Testis (tissue), 2 donors: Measurements from ENCODE around the gene GABRA5.

Experiments
- POLR2A ChIP-seq: fragments of 450-650 bp; IDR thresholded peaks from one replicate; pipeline ENCODE4 v1.6.1; 2017; ENCODE audit warnings: antibody characterized with exemption, mild to moderate bottlenecking, moderate library complexity
- TF ChIP-seq, protein P1 (sequence below), 3 experiments: fragments of 450-650 bp in 2 of 3; fragments of 200-600 bp in 1 of 3; sonication (generic) in 1 of 3; IDR thresholded peaks; one replicate each; pipeline ENCODE4 v1.5.1; 2016 to 2019; ENCODE audit warnings: antibody characterized with exemption in 3 of 3, mild to moderate bottlenecking in 2 of 3, moderate library complexity in 1 of 3

DNA sequence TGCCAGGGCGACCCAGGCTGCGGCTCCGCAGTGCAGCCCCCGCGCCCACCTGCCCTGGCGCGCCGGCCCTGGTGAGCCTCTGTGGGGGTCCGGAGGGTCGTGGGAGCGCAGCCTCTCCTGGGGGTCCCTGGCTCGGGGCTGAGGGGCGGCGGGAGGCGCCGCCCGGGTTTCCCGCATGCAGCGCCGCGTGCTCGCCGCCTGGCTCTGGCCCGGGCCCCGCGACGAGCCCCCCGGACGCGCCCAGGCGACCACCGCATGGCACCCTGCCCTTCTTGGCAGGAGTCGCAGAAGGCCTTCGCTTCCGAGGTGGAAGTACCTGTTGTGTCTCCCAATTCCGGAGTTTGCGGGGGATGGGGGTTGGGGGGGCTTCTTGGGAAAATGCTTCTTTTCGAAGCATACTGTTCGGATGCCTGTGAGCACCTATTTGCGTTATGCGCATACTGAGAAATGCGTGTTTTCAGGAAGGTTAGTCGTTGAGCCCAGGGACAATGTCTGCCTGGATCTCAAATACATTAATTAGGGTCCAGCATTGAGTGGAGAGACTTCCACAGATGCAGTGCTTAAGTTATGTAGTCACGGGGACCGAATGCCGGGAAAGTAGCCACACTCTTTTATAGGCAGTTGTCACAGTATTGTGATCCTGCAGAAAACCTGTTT, 1.3 kb downstream of the GABRA5 start:
- TF ChIP-seq POLR2A, result no peak
- TF ChIP-seq, protein P1, sequence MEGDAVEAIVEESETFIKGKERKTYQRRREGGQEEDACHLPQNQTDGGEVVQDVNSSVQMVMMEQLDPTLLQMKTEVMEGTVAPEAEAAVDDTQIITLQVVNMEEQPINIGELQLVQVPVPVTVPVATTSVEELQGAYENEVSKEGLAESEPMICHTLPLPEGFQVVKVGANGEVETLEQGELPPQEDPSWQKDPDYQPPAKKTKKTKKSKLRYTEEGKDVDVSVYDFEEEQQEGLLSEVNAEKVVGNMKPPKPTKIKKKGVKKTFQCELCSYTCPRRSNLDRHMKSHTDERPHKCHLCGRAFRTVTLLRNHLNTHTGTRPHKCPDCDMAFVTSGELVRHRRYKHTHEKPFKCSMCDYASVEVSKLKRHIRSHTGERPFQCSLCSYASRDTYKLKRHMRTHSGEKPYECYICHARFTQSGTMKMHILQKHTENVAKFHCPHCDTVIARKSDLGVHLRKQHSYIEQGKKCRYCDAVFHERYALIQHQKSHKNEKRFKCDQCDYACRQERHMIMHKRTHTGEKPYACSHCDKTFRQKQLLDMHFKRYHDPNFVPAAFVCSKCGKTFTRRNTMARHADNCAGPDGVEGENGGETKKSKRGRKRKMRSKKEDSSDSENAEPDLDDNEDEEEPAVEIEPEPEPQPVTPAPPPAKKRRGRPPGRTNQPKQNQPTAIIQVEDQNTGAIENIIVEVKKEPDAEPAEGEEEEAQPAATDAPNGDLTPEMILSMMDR (IDR thresholded peaks at IDR 0.05), result no peak
